Astrocyte of the spinal cord (primary cell): ENCODE data around the gene INPP4B.

Experiments
- DNase-seq: peaks from one replicate; pipeline ENCODE4 v3.0.0; 2011; ENCODE audit warnings: low read depth, low spot score
- H3K4me3 ChIP-seq: 2 replicates; pipeline ENCODE4 v1.5.1; 2011; ENCODE audit warnings: low read depth, mild to moderate bottlenecking, low read length, moderate library complexity
- CTCF ChIP-seq: IDR thresholded peaks from 2 replicates; pipeline ENCODE4 v1.5.1; 2012; ENCODE audit warnings: low read depth, mild to moderate bottlenecking, low read length, inconsistent platforms
- in situ Hi-C: cut with HindIII; loops from 2 replicates; pipeline ENCODE4 v1.10.0; 2017; ENCODE audit warnings: low sequenced_read_pairs

The INPP4B gene

GRCh38 chr4:142773505-142773904 is 72.6 kb downstream of the INPP4B start:
- H3K4me3 ChIP-seq = no peak overlapping the region
- no peak for DNase-seq
- TF ChIP-seq CTCF = no peak
- in situ Hi-C loops = no loop called here

- TF ChIP-seq CTCF = no peak
- in situ Hi-C loops = no loop called here
These were observed 83.8 kb downstream of the INPP4B start for GRCh38 chr4:142762280-142762679.

GRCh38 chr4:142752202-142752786 is 93.8 kb downstream of the INPP4B start:
- in situ Hi-C loops = no loop called here
- H3K4me3 ChIP-seq = no peak overlapping the region
- no peak for DNase-seq
- TF ChIP-seq CTCF = no peak

More at GRCh38 chr4:142762280-142762679, 83.8 kb downstream of the INPP4B start:
- no peak overlapping the region for H3K4me3 ChIP-seq
- no peak for DNase-seq

GRCh38 chr4:142743121-142743825 is 102.8 kb downstream of the INPP4B start:
- TF ChIP-seq CTCF = no peak
- no peak overlapping the region for H3K4me3 ChIP-seq
- peak; percentile 42 for DNase-seq
- in situ Hi-C loops = no loop called here

GRCh38 chr4:142741995-142742394 is 104.1 kb downstream of the INPP4B start:
- no peak overlapping the region for H3K4me3 ChIP-seq
- in situ Hi-C loops = no loop called here
- TF ChIP-seq CTCF = peak; percentile 13
- no peak for DNase-seq

- DNase-seq = no peak
- no peak overlapping the region for H3K4me3 ChIP-seq
- in situ Hi-C loops = no loop called here
- no peak for TF ChIP-seq CTCF
These were observed 117.9 kb downstream of the INPP4B start for GRCh38 chr4:142728233-142728632.
